ENCODE data around the gene PRDM16. TPM values are rescaled to one million over a fixed set of nuclear protein-coding genes. Genes with fewer than 3 reads are reported as not detected.

Gene PRDM16
- total and polyA plus RNA-seq, 2 of the 8 experiments (the other 6 are each of a cell fraction or from before 2014, with no cell fraction given) = 0.39 to 0.43 TPM

DNA sequence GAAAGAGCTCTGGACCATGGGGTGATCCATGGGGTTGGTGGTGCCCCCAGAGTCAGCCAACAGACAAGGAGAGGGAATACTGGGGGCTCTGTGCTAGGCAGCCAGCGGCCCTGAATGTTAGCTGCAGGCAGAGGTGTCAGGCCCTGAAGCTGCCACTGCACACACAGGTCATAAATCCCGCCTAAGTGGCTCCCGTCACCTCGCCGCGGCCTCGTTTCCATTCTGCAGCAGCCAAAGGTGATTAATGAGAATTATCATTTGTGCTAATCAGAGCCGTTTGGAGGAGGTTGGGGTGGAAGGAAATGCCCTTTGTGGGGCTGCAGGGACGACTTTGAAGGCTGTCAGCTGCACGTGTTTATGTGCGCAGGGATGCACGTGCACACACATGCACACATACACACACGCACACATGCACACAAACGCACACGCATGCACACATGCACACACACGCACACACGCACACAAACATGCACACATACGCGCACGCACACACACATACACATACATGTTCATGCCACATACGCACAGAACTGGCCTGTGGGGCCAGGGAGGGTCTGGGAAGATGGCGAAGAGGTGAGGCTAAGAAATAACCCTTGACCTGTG, 296.6 kb downstream of the PRDM16 start:
- H2BK15ac ChIP-seq (ENCODE audit: low read length) = no peak overlapping the region
- peaks cover under 1% of the 10 kb centered on the region; the same call in 1 of the 2 replicates for H3K23me2 ChIP-seq (ENCODE audit: low read depth, low read length)
- 90% methylated on average over 22 of the region's 22 CpGs; no CpG with 5 or more reads in 1 of the 2 experiments for WGBS, 2 experiments (ENCODE audit: extremely low coverage in 1 of 2, insufficient coverage in 1 of 2, insufficient read length in 1 of 2, insufficient replicate concordance in 2 of 2, low coverage in 1 of 2, low lambda C conversion rate in 2 of 2, missing lambda C conversion rate in 1 of 2)
- H3K79me1 ChIP-seq (ENCODE audit: low read depth, low read length) = no peaks in the 10 kb centered on the region
- 0 out of 2 replicates have a peak overlapping the region, but pooled peaks have one; percentile 63 for H2BK5ac ChIP-seq (ENCODE audit: low read depth, low read length)
- H4K5ac ChIP-seq (ENCODE audit: insufficient read length, low read depth, low read length) = no peak overlapping the region
- CTCF ChIA-PET (ENCODE audit: partially characterized antibody) = no interaction called here
- TF ChIP-seq RXRA (IDR thresholded peaks at IDR 0.05; ENCODE audit: insufficient read depth, low read depth, low read length) (no peak), YY1 (IDR thresholded peaks at IDR 0.05; ENCODE audit: low read depth, low read length) (no peak), ATF3 (IDR thresholded peaks at IDR 0.05; ENCODE audit: insufficient read depth, low read depth, low read length) (no peak), SP4 (IDR thresholded peaks at IDR 0.05; ENCODE audit: low read length) (no peak), CHD2 (IDR thresholded peaks at IDR 0.05; ENCODE audit: low read length) (no peak), POLR2AphosphoS5 (IDR thresholded peaks at IDR 0.05; ENCODE audit: low read depth, low read length) (no peak), CEBPB (IDR thresholded peaks at IDR 0.05; ENCODE audit: low read depth, low read length) (no peak), CHD1 (IDR thresholded peaks at IDR 0.05; ENCODE audit: low read depth, low read length) (no peak), SAP30 (IDR thresholded peaks at IDR 0.05; ENCODE audit: insufficient read depth, insufficient replicate concordance, low read length) (no peak), TCF12 (IDR thresholded peaks at IDR 0.05; ENCODE audit: low read depth, low read length) (no peak), NRF1 (IDR thresholded peaks at IDR 0.05; ENCODE audit: low read depth, low read length) (no peak), KDM5A (IDR thresholded peaks at IDR 0.05; ENCODE audit: low read length) (no peak)
- no peak overlapping the region for H3K56ac ChIP-seq (replicated peaks; ENCODE audit: insufficient read length, low read depth, low read length)
- no peak overlapping the region for H3K4me2 ChIP-seq (ENCODE audit: insufficient read depth in 1 of 2, low read depth in 2 of 2, low read length in 2 of 2)
- H4K20me1 ChIP-seq (replicated peaks in 1 of 2; ENCODE audit: control insufficient read depth in 1 of 2, insufficient read depth in 2 of 2, low read length in 2 of 2) = no peaks in the 10 kb centered on the region
- H3K4ac ChIP-seq (replicated peaks; ENCODE audit: insufficient read length, low read depth, low read length) = peak overlapping the region; percentile 48
- POLR2A ChIA-PET (ENCODE audit: partially characterized antibody) = no interaction called here
- no peak overlapping the region for H3K27ac ChIP-seq (ENCODE audit: low read depth, low read length)
- FAIRE-seq = no peak
- H3K79me2 ChIP-seq (ENCODE audit: control insufficient read depth in 1 of 2, insufficient read depth in 2 of 2, low read length in 2 of 2) = no peaks in the 10 kb centered on the region
- H3K36me3 ChIP-seq (ENCODE audit: control insufficient read depth in 2 of 4, insufficient read depth in 4 of 4, low read length in 3 of 4) = no peaks in the 10 kb centered on the region
- no peaks in the 10 kb centered on the region for H3K9me3 ChIP-seq (ENCODE audit: insufficient read depth in 2 of 2, low read depth in 1 of 2, low read length in 1 of 2)
- H2AFZ ChIP-seq (ENCODE audit: low read length) = no peak overlapping the region
- H3K14ac ChIP-seq (ENCODE audit: insufficient read length) = no peak overlapping the region
- H3K18ac ChIP-seq (ENCODE audit: extremely low read depth, low read length) = no peak overlapping the region
- no peak overlapping the region for H2BK20ac ChIP-seq (ENCODE audit: low read length)
- H4K91ac ChIP-seq (replicated peaks; ENCODE audit: insufficient read length, low read length) = no peak overlapping the region
- no peak overlapping the region for H3K4me3 ChIP-seq (ENCODE audit: extremely low read depth in 1 of 4, insufficient read depth in 2 of 4, low read depth in 3 of 4, low read length in 4 of 4)
- H2BK120ac ChIP-seq (replicated peaks; ENCODE audit: low read depth, low read length) = no peak overlapping the region
- peaks cover 0 to 3% (median 0%) of the 10 kb centered on the region in 4 experiments; a peak in 2 of 7 replicates for H3K27me3 ChIP-seq (replicated peaks in 1 of 4; ENCODE audit: control insufficient read depth in 3 of 4, extremely low read depth in 1 of 4, insufficient read depth in 3 of 4, low read length in 3 of 4)
- H3K23ac ChIP-seq (ENCODE audit: insufficient read length) = no peak overlapping the region
- peak overlapping the region; percentile 23; the same call in 1 of the 2 replicates for H2BK12ac ChIP-seq (ENCODE audit: low read depth, low read length)
- DNase-seq (ENCODE audit: low read depth in 1 of 2, low spot score in 2 of 2) = no peak
- H3K4me1 ChIP-seq (replicated peaks in 1 of 4; ENCODE audit: control insufficient read depth in 3 of 4, insufficient read depth in 4 of 4, low read length in 3 of 4) = peaks cover 3 to 11% (median 8%) of the 10 kb centered on the region in 4 experiments; a peak in 6 of 7 replicates
- no peak overlapping the region for H4K8ac ChIP-seq (ENCODE audit: extremely low read depth, insufficient read depth, low read length)
- no peak overlapping the region for H3K9ac ChIP-seq (replicated peaks in 1 of 4; ENCODE audit: extremely low read depth in 1 of 4, low read depth in 3 of 4, low read length in 3 of 4)
- H2AK5ac ChIP-seq (ENCODE audit: low read depth, low read length) = peak overlapping the region; percentile 57; the same call in 1 of the 2 replicates

Measured in H1 (cell line).